HG03060 (cell line): ENCODE measurements around the gene RNF144B.

Source experiments
- ATAC-seq: cut with Tn5 transposase; IDR thresholded peaks from one replicate; pipeline ENCODE4 v1.9.1; 2021; ENCODE audit warnings: low read depth, moderate number of reproducible peaks; ENCODE audit not compliant: unreplicated experiment

The RNF144B gene

DNA sequence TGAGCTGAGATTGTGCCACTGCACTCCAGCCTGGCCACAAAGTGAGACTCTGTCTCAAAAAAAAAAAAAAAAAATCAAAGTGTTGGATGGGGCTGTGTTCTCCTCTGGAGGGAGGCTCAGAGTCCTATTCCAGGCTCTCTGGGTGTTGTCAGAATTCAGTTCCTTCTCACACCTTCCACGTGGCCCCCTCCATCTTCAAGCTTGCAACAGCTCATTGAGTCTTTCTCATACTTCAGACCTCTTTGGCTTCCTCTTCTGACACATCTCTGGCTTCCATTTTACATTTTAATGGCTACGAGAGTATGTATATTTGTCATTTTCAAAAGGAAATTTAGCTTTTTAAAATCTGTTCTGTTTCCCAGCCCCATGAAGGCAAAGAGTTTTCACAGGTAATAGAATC lies 85.8 kb downstream of the RNF144B start:
- ATAC-seq, result no peak

DNA sequence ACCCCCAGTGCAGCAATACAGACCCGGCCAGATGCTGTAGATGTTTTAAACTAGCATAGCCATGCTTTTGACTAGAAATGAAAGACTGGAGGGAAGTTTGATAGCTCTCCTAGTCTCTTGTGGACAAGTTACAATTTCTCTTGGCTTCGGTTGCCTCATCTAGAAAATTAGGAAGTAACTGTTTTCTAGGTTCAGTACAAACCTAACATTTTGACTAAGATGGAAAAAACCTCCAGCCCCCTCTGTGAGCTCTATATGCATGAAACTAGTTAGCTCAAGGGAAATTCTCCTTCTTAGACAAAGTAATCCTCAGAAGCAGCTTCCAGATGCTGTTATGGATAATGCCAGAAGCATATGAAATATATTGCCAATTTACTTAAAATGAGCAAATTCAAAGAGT lies 86.6 kb downstream of the RNF144B start:
- ATAC-seq, result no peak

DNA sequence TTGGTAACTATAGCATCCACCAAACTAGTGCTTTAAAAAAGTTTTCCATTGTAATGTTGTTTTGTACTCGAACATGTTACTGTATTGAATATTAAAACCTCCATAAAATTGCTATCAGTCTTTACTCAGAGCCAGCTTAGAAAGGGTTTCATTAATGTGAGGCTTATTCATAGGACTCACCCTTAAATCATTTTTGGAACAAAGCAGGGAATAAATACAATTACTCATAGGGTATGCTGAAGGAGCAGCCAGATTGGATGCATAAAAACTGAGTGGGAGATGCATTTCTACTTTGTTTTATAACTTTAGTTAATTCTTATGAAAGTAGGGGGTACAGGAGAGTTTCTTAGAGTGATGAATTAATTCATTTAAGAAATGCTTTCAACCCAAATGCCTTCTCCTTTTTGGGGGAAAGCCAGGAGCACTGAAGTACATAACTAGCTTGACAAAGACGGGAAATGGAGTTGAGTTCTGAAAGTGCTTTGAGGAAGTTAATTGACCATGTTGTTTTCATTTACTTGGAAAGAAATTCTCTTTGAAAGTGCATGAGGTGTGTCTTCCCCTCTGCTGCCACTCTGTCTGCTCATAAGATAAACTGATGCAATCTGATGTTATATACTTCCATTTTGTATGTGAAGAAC lies 90.3 kb downstream of the RNF144B start:
- no peak for ATAC-seq

DNA sequence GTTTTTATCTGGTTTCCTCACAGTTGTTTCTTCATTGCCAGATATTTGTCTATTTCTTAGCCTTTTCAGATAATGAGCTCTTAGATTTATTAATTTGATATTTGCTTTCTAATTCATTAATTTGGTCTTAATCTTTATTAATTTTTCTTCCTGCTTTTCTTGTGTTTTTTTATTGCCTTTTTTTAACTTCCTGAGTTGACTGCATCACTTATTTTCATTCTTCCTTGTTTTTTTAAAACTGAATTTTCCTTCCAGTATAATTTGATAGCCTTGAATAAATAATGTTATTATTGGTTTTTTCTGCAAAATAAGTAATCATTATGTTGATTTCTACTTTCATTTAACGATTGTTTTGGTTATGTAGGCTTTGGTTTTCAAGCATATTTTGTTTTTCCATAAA lies 91.5 kb downstream of the RNF144B start:
- no peak for ATAC-seq

DNA sequence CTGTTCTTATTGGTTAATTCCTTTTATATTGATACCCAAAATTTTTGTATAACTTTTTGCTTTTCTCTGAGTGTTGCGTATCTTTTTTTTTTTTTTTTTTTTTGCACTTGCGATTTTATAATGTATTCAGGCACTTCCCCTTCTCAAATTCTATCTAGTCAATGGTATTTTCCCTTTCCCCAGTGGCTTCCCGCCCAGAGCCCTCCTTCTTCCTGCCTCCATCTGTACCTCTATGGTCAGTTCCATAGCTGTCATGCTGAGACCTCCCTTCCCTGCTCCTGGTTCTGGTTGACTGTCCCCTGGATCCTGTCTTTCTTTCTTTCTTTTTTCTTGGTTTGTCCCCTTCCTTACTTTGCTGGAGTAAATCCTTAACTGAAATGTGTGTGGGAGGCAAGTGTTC lies 94.7 kb downstream of the RNF144B start:
- no peak for ATAC-seq

DNA sequence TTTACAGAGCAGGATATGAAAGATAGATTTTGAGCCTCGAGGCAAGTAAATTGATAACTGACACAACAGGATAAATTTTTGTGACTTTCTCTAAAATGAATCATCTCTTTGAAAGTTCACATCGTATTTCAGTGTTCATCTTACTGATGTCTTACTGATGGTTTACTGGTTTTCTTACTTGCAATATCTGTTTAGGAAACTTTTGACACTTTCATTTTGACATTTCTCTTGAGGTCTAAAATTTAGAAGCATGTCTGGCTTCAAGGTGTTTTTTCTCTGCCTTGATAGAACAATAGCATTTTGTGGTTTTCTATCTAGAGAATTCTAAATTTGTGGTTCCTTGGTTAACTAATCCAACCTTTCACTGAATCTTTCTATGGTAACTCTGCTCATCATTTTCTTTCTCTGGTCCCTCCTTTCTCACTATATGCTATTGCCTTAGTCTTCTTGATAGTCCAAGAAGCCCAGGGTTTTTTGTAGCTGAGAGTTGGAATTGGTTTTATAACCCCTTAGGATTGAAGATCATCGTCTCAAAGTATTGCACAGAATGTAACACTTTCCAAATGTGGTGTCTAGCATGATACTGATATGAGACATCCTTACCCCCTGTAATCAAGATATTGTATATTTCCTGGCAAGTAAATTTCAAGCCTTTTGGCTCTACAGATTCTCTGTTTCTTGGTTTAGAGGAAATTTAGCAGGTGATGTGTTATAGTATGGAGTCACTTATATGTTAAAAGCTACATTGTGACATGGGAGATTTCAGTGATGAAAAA lies 98.7 kb downstream of the RNF144B start:
- ATAC-seq, result peak; percentile 62

DNA sequence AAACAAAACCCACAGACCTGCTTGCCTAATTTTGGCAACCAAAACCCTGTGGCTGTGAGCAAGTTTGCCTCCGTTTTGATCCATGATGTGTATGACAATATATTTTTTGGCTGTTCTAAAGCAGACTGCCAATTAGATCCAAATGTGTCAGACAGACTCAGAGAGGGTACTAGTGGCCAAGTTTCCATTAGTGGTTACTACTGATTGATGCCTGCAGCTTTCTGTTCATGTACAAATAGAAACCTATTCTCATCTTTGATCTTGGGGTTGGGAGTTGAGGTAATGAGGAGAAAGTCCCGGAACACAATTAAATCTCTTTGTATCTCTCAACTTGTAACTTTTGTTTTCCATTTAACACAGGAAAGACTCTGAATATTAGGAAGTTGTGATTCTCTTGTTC lies 100.9 kb downstream of the RNF144B start:
- ATAC-seq, result no peak

DNA sequence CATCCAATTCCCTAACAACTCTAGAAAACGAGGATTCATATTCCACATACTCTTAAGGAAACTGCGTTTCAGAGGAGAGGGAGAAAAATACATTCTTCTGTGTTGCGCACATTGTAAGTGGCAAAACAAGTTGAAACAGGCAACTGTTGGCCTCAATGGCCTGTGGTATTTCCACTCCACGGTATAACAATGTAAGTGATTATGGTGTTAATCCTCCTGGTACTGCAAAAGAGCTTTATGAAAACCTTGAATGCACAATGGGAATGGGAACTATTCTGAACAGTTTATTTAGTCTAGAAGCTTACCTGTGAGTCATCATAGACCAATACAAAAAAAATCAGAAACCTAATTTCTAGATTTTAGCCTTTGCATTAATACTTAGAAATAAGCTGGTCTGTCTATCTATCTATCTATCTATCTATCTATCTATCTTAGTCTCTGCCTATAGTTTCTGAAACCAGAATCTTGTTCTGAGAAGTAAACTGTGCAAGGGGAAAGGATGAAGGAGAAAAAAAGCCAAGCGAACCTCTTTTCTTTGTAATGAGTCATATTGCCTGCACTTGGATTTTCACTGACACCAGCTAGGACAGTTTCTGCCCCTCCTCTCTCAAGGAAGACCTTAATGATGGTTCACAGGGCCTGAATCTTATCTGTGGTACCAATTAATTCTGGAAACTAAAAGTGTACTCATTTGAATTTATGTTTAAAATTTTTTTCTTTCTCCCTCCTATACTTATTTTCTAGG lies 101.5 kb downstream of the RNF144B start:
- no peak for ATAC-seq

DNA sequence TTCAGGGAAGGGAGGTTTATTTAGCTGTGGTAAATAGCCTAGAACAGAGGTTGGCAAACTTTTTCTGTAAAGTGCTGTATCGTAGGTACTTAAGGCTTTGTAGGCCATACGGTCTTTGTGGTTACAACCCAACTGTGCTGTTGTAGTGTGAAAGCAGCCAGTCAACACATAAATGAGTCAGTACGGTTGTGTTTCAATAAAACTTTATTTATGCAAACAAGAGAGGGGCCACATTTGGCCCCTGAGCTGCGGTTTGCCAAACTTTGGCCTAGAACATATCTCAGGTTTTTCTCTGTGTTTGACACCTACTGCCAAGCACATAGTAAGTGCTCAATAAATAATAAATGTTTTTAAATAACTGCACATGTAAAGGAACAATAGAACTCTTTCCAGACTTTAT lies 102.2 kb downstream of the RNF144B start:
- ATAC-seq, result no peak

DNA sequence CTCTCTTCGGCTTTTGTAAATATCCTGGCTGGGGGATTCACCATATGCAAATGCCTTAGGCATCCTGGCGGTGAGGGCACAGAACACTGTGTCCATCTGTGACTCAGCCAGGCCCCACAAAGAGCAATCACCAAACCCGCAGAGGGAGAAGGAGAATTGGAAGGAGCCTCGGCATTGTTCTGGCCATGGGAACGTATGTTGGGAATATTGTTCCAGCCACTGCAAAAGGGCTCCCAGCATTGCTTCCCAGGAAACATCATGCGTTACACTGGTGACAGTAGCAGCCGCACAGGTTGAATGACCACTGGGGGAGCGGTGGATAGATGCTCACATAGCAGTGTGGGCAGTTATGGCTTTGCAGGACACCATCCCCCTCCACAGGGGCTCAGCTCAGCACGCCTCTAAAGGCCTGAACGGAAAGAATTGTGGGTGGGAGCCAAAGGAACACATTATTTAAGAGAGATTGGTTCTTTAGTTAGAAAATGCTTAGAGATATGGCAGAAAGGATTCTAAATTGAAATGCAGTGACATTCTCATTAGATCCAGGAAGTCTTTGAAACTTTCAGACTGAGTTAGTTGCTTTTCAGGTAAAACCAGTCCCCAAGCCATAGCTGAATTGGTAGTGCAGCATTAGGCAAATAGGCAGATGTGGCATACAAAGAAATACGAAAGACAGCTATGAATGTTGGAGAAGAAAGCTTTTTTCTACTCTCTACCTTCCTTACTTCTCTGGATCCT lies 104.3 kb downstream of the RNF144B start:
- ATAC-seq, result no peak

DNA sequence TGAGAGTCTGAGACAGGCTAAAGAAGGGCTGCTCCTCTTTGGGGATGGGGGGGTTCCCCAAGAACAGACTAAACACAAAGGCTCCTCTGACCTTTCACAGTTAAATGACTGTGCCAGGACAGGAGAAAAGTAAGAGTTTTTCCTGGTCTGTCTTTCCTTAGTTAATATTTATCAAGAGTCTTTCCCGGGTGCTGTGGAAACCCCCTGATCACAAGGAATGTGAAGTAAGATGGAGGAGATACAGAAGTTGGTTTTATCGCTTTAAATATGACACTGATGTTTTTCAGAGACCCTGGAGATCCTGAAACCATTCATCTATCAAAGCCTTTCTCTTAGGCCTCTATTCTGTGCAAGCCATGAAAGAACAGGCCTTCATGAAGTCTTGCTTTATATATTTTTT lies 105.8 kb downstream of the RNF144B start:
- ATAC-seq, result no peak

DNA sequence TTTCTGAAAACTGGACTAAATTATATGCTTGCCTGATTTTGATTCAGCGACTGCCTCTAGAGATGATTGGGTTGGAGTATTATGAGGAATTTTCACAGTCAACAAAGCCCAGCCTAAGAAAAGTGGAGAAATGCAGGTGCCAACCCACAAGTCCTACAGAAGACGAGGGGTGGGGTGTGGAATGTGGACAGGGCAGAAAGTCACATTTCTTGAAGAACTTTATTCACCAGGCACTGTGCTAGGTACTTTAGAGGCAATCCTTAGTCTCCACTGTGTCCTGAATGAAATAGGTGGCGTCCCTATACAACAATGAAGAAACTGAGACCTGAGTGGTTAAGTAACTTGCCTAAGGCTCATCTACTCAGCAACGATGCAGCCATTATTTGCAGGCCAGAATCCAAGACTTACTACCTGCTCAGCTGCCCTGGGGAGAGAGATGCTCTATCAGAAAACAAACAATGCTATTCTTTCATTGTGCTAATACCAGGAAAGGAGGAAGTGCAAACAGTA lies 106.3 kb downstream of the RNF144B start:
- no peak for ATAC-seq

DNA sequence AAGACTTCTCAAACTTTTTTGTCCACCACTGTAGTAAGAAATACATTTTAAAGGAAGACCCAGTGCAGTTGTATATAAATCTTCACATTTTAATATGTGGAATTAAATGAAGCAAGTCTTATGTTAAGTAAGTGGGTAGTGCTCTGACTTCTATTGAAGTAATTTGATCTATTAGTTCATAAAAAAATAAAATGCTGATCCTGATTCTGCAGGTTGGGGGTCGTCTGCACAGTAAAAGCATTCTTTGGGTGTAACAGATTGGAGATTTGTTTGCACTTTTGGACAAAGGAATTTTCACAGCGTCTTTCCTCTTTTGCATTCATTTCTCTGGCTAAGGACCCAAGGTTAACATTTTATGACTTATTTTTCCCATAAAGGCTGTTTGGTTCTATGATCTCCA lies 106.8 kb downstream of the RNF144B start:
- ATAC-seq, result no peak

DNA sequence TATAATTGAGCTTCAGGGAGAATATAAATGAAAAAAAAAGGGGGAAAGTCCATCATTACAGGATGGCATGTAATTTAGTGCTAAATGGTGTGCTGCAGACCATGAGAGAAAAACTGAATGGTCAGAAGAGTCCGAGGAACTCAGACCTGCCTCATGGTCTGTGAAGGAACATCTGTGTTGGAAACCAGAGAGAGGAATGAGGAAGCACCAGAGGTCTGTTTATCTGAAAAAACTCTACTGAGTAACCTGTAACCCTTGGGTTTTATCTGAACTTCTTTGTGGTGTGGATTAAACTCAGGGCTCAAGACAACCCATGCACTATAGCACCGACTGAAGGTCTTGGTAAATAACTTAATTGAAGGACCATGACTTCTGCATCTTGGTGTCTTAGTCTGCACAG lies 108.1 kb downstream of the RNF144B start:
- ATAC-seq, result no peak

DNA sequence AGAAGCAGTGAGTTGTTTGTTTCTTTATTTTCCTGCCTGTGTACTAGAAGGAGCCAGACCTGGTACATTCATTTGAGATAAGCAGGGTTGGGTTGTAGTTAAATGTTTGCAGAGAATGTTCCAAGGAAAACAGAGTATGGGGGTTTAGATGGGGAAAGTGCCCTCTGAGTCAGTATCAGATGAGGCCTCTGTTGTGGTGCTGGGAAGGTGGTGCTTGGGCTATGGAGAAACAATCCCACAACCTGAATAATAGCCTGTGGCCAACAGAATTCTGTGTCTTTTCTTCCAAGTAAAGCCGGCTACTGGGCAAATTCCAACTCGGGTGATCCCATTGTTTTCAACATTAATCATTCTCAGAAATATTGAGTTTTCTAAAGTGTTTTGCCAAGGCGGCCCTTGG lies 109.3 kb downstream of the RNF144B start:
- ATAC-seq, result no peak

DNA sequence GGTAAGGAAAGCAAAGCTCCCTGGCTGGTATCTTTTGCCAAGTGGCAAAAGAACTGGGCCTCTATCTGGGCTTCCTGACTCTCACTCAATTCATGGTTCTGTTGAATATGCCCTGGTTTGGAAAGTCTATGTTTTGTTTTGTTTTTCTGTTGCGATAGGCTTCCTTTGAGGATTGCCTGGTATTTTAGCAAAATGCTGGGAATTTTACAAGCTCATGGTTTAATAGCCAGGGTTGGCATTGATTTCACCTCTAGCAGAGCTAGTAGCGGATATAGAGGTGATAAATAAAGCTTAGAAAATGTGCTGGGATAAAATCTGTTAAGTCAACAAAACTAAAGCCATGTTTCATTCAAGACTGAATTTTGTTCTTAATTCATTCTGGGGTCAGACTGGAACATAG lies 109.9 kb downstream of the RNF144B start:
- ATAC-seq, result no peak

DNA sequence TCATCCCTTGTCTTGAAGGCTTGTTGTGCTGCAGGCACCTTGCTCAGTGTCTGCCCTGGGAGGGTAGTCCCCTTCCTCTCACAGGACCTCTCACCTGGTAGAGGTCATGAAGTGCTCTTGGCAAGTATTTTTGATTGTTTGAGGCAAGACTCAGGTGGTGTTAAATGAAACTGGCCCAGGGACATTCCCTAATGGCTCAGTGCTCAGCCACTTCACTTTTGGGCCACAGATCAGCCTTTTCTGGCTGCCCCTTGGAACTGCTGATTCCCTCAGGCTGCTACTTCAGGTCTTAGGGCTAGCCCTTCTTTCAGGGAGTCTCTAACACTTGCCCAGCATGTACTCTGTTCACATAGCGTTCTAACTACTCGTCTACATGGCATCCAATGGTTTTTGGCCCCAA lies 111.3 kb downstream of the RNF144B start:
- no peak for ATAC-seq

DNA sequence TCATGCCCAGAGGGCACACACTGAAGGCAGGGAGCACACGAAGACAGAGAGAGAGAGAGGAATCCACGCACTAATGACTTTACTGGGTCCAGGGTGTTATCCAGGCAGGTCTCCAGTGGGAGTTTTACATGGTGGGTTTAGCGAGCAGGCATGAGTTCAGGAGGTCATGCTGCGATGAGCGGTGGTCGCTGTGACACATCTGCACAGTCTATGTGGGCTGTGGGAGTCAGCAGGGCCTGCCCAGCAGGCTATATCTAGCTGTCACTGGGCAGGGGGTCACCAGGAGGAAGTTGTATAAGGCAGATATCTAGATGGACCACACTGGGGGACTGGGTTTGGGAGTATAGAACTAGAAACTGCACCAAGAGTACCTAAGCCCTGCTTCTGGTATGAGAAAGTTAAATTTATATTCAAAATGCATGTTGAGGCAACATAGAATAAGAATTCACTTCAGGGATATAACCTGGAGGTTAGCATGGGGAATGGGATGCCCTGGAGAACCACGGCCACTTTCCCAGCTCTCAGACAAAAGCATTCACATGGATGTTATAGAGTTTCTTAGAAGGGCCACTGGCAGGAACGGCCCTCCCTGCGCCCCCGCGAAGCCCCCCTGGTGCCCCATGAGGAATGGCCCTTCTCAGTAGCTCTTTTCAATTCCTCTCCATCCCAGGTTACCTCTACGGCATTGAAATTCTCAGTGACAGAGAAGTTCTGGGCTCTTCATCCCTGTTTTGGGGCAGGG lies 113.9 kb downstream of the RNF144B start:
- no peak for ATAC-seq

DNA sequence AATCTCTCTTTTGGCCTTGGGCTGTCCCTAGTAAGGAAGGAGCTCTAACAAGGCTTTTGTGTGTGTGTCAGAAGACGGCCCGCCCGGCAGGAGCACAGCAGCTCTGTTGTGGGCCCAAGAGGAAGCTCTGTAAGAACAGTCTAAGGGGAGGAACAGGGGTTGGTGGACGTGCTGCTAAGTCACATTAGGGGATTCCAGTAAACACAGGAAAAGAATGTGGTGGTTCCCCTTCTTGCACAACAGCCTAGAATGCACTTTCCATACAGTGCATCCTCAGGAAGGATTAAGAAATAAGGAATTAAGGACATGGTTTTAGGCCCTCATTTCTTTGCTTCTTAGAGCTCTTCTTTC lies 114.5 kb downstream of the RNF144B start:
- no peak for ATAC-seq

DNA sequence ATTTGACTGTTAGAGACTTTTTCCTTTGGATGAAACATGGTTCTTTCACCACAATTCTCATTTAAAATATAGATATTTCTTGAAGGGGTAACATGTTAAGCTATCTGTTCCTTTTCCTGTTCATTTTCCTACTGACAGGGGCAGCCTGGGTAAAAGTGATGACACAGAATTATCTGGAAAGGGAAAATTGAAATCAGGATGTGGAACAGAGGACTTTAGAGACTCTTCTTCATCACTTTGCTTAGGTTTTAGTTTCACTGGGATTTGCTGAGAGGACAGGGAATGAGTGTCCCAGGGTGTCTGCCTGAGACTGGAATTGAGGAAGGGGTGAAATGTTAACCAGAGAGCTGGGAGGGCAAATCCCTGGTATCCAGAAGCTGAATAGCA lies 116.0 kb downstream of the RNF144B start:
- ATAC-seq, result no peak
